Glomerular visceral epithelial cell (primary cell): ENCODE measurements around the gene HMGCR.

Source experiments
- DNase-seq: peaks from one replicate; pipeline ENCODE4 v3.0.0-alpha.2; 2016; ENCODE audit errors: extremely low spot score

The HMGCR gene

GRCh38 chr5:75381456-75381855 lies 44.4 kb downstream of the HMGCR start:
- no peak for DNase-seq

- no peak for DNase-seq
Measured at GRCh38 chr5:75384218-75384617, 47.2 kb downstream of the HMGCR start.

- DNase-seq: no peak
Measured at GRCh38 chr5:75387806-75388205, 50.8 kb downstream of the HMGCR start.

- no peak for DNase-seq
Measured at GRCh38 chr5:75389430-75389829, 52.4 kb downstream of the HMGCR start.

- DNase-seq: no peak
Measured at GRCh38 chr5:75395277-75395676, 58.3 kb downstream of the HMGCR start.

GRCh38 chr5:75405296-75405695 lies 68.3 kb downstream of the HMGCR start:
- DNase-seq: peak; percentile 29
